Endothelial cell (in vitro differentiated cells): ENCODE measurements around the gene UBXN7. TPM values are rescaled to one million over a fixed set of nuclear protein-coding genes. Genes with fewer than 3 reads are reported as not detected.
A peak's percentile ranks its signal among the peaks of the same experiment; 100 is the strongest.
"Not testable (repeated sequence)": the region's sequence is repeated elsewhere in the genome, so short reads cannot be mapped to it uniquely, and the experiment has no call there.

Experiments
- DNase-seq: peaks from one replicate; pipeline ENCODE4 v3.0.0; 2021; ENCODE audit warnings: low spot score
- H3K27ac Mint-ChIP-seq: one replicate; pipeline ENCODE4 v1.8.0; 2021; ENCODE audit warnings: mixed read lengths, inconsistent platforms; ENCODE audit not compliant: unreplicated experiment
- H3K27me3 Mint-ChIP-seq: one replicate; pipeline ENCODE4 v1.8.0; 2021; ENCODE audit warnings: mild to moderate bottlenecking, moderate library complexity, mixed read lengths, inconsistent platforms; ENCODE audit not compliant: unreplicated experiment
- H3K36me3 Mint-ChIP-seq: one replicate; pipeline ENCODE4 v1.8.0; 2021; ENCODE audit warnings: mild to moderate bottlenecking, low read depth, mixed read lengths, inconsistent platforms; ENCODE audit not compliant: unreplicated experiment
- H3K4me1 Mint-ChIP-seq: one replicate; pipeline ENCODE4 v1.8.0; 2021; ENCODE audit warnings: mild to moderate bottlenecking, mixed read lengths, inconsistent platforms; ENCODE audit not compliant: unreplicated experiment
- H3K4me3 Mint-ChIP-seq: one replicate; pipeline ENCODE4 v1.8.0; 2021; ENCODE audit warnings: mild to moderate bottlenecking, mixed read lengths, inconsistent platforms; ENCODE audit not compliant: unreplicated experiment
- H3K9me3 Mint-ChIP-seq: one replicate; pipeline ENCODE4 v1.8.0; 2021; ENCODE audit warnings: mixed read lengths, inconsistent platforms; ENCODE audit not compliant: unreplicated experiment
- CTCF ChIP-seq: fragments of 200-600 bp; sonication (generic); IDR thresholded peaks from one replicate; pipeline ENCODE4 v1.5.0; 2021; ENCODE audit warnings: antibody characterized with exemption; ENCODE audit not compliant: unreplicated experiment
- total RNA-seq: library from RNA; stranded (reverse); fragmentation: NEBNext Ultra II Directional; extraction: Animal tissue kit (Norgen Biotek cat#: 25700); gene quantifications from one replicate; pipeline ENCODE4 v1.2.1, GENCODE V29; 2021; ENCODE audit not compliant: unreplicated experiment

Gene UBXN7
- total RNA-seq, 1 donor from 2014 or later, result 71.7 TPM

DNA sequence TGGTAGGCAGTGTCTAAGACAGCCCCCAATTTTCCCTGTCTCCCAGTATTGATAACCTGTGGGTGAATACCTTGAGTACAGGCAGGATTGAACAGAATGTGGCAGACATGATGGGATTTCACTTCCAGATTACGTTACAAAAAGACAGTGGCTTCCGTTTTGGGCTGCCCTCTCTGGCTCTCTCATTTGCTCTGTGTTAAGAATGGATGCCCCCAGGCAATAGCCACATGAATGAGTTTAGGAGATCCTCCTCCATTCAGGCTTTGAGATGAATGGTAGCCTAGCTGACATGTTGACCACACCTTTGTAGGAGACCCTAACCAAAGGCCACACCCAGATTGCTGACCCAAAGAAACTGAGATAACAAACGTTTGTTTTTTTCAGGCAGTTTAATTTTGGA lies 34.3 kb downstream of the UBXN7 start:
- Mint-ChIP-seq H3K4me3 (no peak overlapping the region), H3K27me3 (peaks cover 1% of the 10 kb centered on the region), H3K9me3 (no peaks in the 10 kb centered on the region), H3K4me1 (no peaks in the 10 kb centered on the region), H3K27ac (no peak overlapping the region), H3K36me3 (peaks cover 8% of the 10 kb centered on the region)
- no peak for DNase-seq
- TF ChIP-seq CTCF, result no peak

DNA sequence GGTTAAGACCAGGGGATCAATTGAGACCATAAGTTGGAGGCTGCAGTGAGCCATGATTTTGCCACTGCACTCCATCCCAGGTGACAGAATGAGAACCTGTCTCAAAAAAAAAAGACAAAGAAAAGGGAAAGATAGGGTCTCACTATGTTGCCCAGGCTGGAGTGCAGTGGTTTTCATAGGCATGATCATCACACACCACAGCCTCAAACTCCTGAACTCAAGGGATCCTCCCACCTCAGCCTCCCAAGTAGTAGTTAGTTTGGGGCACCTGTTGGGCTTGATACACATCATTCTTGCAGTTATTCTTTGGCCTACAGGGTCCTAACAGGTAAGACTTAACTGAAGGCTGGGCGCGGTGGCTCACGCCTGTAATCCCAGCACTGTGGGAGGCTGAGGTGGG lies 42.1 kb downstream of the UBXN7 start:
- Mint-ChIP-seq H3K36me3 (peaks cover 58% of the 10 kb centered on the region), H3K4me3 (no peak overlapping the region), H3K27ac (no peak overlapping the region), H3K27me3 (peaks cover 2% of the 10 kb centered on the region), H3K4me1 (no peaks in the 10 kb centered on the region), H3K9me3 (peaks cover 8% of the 10 kb centered on the region)
- no peak for TF ChIP-seq CTCF
- DNase-seq, result no peak

DNA sequence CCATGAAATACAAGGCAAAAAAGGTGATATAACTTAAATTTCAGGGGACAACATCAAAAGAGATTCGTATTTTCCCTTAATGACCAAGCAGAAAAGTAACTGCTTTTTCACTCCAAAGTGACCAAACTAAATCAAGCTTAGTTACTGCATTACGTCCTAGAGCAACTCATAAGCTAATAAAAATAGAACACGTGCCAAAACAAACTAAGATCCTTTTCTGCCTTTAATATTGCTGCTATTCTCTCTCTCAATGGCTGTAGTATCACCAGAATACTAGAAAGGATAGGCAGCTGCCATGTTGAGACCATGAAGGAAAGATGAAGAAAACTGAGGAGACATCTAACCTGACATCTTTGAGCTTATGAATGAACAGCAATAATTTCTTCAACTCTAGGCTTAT lies 43.3 kb downstream of the UBXN7 start:
- Mint-ChIP-seq H3K27me3 (peaks cover 2% of the 10 kb centered on the region), H3K4me1 (no peaks in the 10 kb centered on the region), H3K9me3 (peaks cover 16% of the 10 kb centered on the region), H3K4me3 (peak overlapping the region; percentile 56), H3K36me3 (peaks cover 70% of the 10 kb centered on the region), H3K27ac (no peak overlapping the region)
- no peak for DNase-seq
- no peak for TF ChIP-seq CTCF

DNA sequence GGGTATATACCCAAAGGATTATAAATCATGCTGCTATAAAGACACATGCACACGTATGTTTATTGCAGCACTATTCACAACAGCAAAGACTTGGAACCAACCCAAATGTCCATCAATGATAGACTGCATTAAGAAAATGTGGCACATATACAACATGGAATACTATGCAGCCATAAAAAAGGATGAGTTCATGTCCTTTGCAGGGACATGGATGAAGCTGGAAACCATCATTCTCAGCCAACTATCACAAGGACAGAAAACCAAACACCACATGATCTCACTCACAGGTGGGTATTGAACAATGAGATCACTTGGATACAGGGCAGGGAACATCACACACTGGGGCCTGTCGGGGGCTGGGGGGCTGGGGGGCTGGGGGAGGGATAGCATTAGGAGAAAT lies 44.3 kb downstream of the UBXN7 start:
- H3K27ac Mint-ChIP-seq, result not testable (repeated sequence)

DNA sequence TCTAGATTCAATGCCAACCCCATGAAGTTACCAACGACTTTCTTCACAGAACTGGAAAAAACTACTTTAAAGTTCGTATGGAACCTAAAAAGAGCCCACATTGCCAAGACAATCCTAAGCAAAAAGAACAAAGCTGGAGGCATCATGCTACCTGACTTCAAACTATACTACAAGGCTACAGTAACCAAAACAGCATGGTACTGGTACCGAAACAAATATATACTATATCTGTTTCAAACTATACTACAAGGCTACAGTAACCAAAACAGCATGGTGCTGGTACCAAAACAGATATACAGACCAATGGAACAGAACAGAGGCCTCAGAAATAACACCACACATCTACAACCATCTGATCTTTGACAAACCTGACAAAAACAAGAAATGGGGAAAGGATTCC lies 45.4 kb downstream of the UBXN7 start:
- H3K27ac Mint-ChIP-seq, H3K4me1 Mint-ChIP-seq, H3K27me3 Mint-ChIP-seq, DNase-seq: not testable (repeated sequence)
- Mint-ChIP-seq H3K36me3 (peaks cover 86% of the 10 kb centered on the region), H3K9me3 (peaks cover 17% of the 10 kb centered on the region), H3K4me3 (peak overlapping the region; percentile 59)

More for the DNA sequence above, 44.3 kb downstream of the UBXN7 start:
- H3K27me3 Mint-ChIP-seq, DNase-seq, H3K4me1 Mint-ChIP-seq: not testable (repeated sequence)
- peaks cover 79% of the 10 kb centered on the region for H3K36me3 Mint-ChIP-seq
- H3K9me3 Mint-ChIP-seq, result peaks cover 17% of the 10 kb centered on the region
- peak overlapping the region; percentile 81 for H3K4me3 Mint-ChIP-seq

GRCh38 chr3:196386034-196386433 lies 46.2 kb downstream of the UBXN7 start:
- H3K36me3 Mint-ChIP-seq, result peaks cover 86% of the 10 kb centered on the region

DNA sequence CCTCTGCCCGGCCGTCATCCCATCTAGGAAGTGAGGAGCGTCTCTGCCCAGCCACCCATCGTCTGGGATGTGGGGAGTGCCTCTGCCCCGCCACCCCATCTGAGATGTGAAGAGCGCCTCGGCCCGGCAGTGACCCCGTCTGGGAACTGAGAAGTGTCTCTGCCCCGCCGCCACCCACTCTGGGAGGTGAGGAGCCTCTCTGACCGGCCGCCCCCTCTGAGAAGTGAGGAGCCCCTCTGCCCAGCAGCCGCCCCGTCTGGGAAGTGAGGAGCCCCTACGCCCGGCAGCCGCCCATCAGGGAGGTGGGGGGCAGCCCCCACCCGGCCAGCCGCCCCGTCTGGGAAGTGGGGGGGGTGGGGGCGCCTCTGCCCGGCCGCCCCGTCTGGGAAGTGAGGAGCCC lies 46.8 kb downstream of the UBXN7 start:
- DNase-seq, H3K4me3 Mint-ChIP-seq, H3K27me3 Mint-ChIP-seq, H3K4me1 Mint-ChIP-seq, H3K27ac Mint-ChIP-seq: not testable (repeated sequence)
- Mint-ChIP-seq H3K36me3 (peaks cover 81% of the 10 kb centered on the region), H3K9me3 (peaks cover 17% of the 10 kb centered on the region)

More at GRCh38 chr3:196386034-196386433, 46.2 kb downstream of the UBXN7 start:
- not testable (repeated sequence) for H3K27me3 Mint-ChIP-seq, H3K4me1 Mint-ChIP-seq, H3K27ac Mint-ChIP-seq, DNase-seq
- H3K9me3 Mint-ChIP-seq, result peaks cover 17% of the 10 kb centered on the region
- peak overlapping the region; percentile 79 for H3K4me3 Mint-ChIP-seq
